Motor neuron (in vitro differentiated cells): ENCODE measurements around the gene NELL1. TPM values are rescaled to one million over a fixed set of nuclear protein-coding genes. Genes with fewer than 3 reads are reported as not detected.

Experiments
- ATAC-seq, 8 experiments: fragments of 200-7000 bp; cut with Tn5 transposase; replicated peaks in 6 of 8; 2 replicates each; pipeline ENCODE4 v1.8.0; 2021; ENCODE audit warnings: mild to moderate bottlenecking in 8 of 8, moderate library complexity in 8 of 8
- H3K27ac ChIP-seq, 2 donors: fragments of 250-450 bp; sonication (Bioruptor Pico); 2 replicates each; pipeline ENCODE4 v1.9.0; 2021; ENCODE audit warnings: antibody characterized with exemption in 2 of 2, mild to moderate bottlenecking in 2 of 2, moderate library complexity in 1 of 2
- H3K4me1 ChIP-seq, 2 donors: fragments of 250-450 bp; sonication (Bioruptor Pico); replicated peaks in 1 of 2; 2 replicates each; pipeline ENCODE4 v1.6.1; 2021; ENCODE audit warnings: antibody characterized with exemption in 2 of 2, mild to moderate bottlenecking in 2 of 2, moderate library complexity in 1 of 2
- H3K4me3 ChIP-seq, 5 donors: fragments of 250-450 bp; sonication (Bioruptor Pico); 2 replicates each; pipeline ENCODE4 v1.9.0; 2021; ENCODE audit warnings: antibody characterized with exemption in 5 of 5, mild to moderate bottlenecking in 5 of 5, moderate library complexity in 4 of 5
- WGBS, 10 experiments: fragments of 450-650 bp; shearing (Covaris generic); methylation state at CpG; one replicate each; pipeline ENCODE4 v1.0.0; 2022; 5-methylcytosine and 5-hydroxymethylcytosine counted together
- in situ Hi-C, 9 experiments: fragments of 400-800 bp; cut with MboI; loops; one replicate each; pipeline ENCODE4 v1.15.0; 2021; ENCODE audit warnings: low sequenced_read_pairs in 9 of 9, low pct_unique_long_range_greater_than_20kb in 2 of 9; ENCODE audit not compliant: unreplicated experiment in 9 of 9
- total RNA-seq, 8 experiments: library from RNA; unstranded; fragments of 300-600 nt; gene quantifications; 2 replicates each; pipeline versions ENCODE4 v1.2.3 to v1.2.4, GENCODE V29; 2022

Gene NELL1
- total RNA-seq, 8 experiments from 2014 or later: 0.25 to 129 (median 46.4) TPM

DNA sequence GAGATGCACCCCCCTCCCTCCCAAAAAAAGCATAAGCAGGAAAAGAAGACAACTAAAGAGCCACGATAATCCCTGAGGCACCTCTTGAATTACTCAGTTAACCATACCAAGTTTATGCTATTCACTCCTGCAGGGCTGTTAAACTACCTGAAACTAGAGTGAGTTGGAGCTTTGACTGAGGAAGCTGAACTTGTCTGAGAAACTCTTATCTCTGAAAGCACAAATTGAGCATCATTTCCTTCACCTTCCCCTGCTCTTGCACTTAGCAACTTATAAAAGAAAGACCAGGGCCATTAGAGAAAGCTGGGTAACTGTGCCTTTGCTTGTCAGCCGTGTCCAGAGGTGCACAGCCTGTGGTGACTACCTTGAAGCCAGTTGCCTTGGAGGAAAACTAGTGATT lies 745.6 kb downstream of the NELL1 start:
- no peak for ATAC-seq
- in situ Hi-C loops: no loop called here
- Histone ChIP-seq H3K27ac (no peak overlapping the region), H3K4me3 (no peak overlapping the region), H3K4me1 (peaks cover 0 to 36% of the 10 kb centered on the region in 2 donors)
- WGBS, 10 experiments: 0 to 100% (median 60%) methylated on average over 1 to 2 of the region's 2 CpGs; no CpG with 5 or more reads in 3 of the 10 experiments

DNA sequence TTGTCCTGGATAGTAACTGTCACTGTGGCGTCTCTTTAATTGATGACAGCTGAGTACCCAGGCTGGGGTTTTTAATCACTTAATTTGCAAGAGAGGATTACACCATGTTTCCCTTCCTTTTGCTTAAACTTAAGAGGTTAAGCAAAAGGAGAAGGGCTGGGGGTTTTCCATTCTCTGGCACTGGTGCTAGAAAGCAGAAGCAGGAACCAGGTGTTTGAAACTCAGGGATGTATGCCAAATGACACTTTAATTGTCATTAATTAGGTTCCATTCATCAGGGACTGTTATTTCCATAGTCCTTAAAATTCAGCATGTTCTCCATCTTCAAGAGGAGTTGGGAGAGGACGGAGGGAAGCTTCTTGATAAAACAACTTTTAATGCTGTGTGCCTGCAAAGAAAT lies 746.2 kb downstream of the NELL1 start:
- WGBS, 10 experiments: 13 to 100% (median 70%) methylated on average over 1 to 2 of the region's 2 CpGs
- no peak overlapping the region for H3K4me3 ChIP-seq
- H3K4me1 ChIP-seq: peaks cover 0 to 33% of the 10 kb centered on the region in 2 donors
- no peak overlapping the region for H3K27ac ChIP-seq
- ATAC-seq: peak in 1 of 8 experiments; percentile 32
- in situ Hi-C loops: no loop called here

DNA sequence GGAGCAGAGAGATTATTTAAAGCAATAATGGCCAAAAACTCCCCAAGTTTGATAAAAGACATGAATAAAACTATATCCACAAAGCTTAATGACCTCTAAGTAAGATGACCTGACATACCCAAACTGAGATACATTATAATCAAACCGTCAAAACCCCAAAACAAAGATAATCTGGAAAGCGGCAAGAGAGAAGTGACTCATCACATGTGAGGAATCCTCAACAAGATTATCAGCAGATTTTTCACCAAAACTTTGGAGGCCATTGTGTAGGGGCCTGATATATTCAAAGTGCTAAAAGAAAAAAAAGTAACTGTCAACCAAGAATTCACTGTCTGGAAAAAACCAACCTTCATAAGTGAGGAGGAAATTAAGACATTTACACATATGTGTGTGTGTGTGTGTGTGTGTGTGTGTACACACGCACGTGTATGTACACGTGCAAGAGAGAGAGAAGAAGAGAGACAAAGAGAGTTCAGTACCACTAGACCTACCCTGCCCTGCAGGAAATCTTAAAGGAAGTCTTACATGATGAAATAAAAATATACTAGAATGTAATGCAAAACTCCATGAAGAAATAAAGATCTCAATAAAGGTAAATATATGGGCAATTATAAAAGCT lies 752.4 kb downstream of the NELL1 start:
- Histone ChIP-seq H3K27ac (no peak overlapping the region), H3K4me1 (peaks cover 0 to 13% of the 10 kb centered on the region in 2 donors), H3K4me3 (no peak overlapping the region)
- in situ Hi-C loops: no loop called here
- no peak for ATAC-seq
- WGBS, 10 experiments: 19 to 100% (median 87%) methylated on average over 1 to 5 of the region's 5 CpGs

DNA sequence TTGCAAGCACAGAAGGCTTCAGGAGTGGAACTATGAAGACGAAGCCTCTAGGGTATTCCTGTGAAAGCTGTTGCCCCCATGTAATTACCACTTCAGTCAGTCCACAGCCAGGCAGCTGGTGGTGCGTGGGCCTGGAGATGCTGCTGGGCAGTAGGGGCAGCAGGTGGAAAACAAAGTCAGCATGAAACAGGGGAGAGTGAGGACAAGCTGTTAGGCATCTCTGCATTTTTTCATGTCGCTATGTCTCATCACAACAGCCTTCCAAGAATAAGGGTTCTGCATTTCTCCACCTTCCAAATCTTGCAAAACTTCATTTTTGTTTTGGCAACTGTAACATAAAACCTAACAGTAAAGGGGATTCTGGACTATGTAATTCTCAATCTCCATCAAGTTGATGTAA lies 757.5 kb downstream of the NELL1 start:
- 0 to 100% (median 63%) methylated on average over 1 to 3 of the region's 3 CpGs; no CpG with 5 or more reads in 2 of the 10 experiments for WGBS, 10 experiments
- no peak overlapping the region for H3K27ac ChIP-seq
- no peak for ATAC-seq
- no peak overlapping the region for H3K4me3 ChIP-seq
- in situ Hi-C loops: no loop called here
- peaks cover 5 to 39% of the 10 kb centered on the region in 2 donors for H3K4me1 ChIP-seq

DNA sequence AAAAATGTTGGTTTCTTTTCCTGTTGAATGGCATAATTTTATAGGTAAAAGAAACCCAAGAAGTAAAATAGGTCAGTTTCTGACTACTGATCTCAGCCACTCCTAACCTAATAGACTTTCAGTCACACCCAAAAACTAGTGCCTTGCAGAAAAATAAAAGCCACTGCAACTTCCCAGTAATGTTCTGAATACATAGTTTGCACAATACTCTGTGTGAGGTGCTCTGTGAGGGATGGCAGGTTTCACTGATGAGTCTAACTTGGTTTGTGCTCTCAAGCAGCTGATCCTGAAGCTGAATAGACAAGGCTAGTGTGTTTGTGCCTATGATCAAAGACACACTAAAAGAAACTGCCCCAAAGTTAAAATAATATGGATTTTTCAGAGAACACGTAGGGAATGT lies 758.3 kb downstream of the NELL1 start:
- in situ Hi-C loops: no loop called here
- ATAC-seq: peak in 2 of 8 experiments; percentile 16 to 59
- 0 to 100% (median 25%) methylated on average over 1 of the region's 1 CpG; no CpG with 5 or more reads in 3 of the 10 experiments for WGBS, 10 experiments
- Histone ChIP-seq H3K27ac (no peak overlapping the region), H3K4me3 (no peak overlapping the region), H3K4me1 (peaks cover 5 to 39% of the 10 kb centered on the region in 2 donors)

DNA sequence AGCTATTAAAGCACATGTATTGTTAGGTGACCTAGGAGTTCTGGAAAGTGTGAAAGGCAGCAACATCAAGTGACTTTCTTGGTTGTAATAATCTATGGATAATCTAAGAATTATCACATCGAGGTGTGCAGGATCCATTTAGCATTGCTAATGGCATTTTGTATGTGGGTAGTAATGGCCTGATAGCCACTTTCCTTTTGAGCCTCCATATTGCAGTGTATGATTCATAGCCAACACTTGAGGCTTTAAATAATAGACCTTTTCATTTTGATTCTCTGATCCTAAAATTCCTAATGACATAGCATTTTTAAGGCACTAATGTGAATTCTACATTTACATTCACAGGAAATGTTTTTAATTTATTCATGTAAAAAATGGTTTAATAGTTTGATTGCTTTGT lies 759.4 kb downstream of the NELL1 start:
- no peak overlapping the region for H3K27ac ChIP-seq
- in situ Hi-C loops: no loop called here
- peaks cover 5 to 39% of the 10 kb centered on the region in 2 donors for H3K4me1 ChIP-seq
- 0 to 100% (median 20%) methylated on average over 1 of the region's 1 CpG; no CpG with 5 or more reads in 3 of the 10 experiments for WGBS, 10 experiments
- ATAC-seq: peak in 2 of 8 experiments; percentile 24 to 64
- no peak overlapping the region for H3K4me3 ChIP-seq

DNA sequence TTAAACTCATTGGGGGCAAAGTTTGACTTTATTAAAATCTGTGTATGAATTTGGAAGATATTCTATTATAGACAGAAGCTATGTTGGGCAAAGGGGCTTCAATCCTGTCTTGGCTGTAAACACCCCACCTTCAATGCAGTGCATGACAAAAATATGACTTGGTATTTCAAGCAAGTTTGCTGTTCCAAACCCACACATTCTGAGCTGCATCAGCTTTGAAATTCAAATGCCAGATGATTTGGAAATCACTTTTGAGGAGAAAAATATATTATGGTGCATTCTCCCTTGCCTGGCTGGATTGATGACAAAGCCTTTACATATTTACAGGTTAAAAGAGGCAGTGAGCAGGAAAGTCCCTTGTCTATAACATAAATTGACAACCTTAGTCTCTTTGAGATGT lies 760.0 kb downstream of the NELL1 start:
- no peak for ATAC-seq
- in situ Hi-C loops: no loop called here
- Histone ChIP-seq H3K4me1 (peaks cover 5 to 39% of the 10 kb centered on the region in 2 donors), H3K27ac (peak overlapping the region in 1 of 2 donors; percentile 36), H3K4me3 (no peak overlapping the region)

DNA sequence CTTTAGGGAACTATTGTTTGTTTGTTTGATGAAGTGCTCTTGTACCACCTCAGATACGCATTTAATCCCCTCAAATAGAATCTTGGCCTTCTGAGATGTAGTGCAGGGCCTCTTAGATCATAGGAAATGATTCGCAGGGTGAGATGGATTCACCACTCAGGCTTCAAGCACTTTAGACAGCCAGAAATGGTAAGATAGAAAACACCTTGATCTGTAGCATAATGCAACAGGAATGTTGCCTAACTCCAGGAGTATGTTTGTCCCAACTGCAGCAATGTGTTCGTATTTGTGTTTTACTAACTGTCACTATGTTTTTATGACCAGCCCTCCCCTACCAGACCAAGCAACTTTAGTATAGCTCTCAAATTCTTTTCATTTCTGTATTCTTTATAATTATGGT lies 761.2 kb downstream of the NELL1 start:
- ATAC-seq: no peak
- no peak overlapping the region for H3K27ac ChIP-seq
- WGBS, 10 experiments: 4 to 100% (median 88%) methylated on average over 1 to 3 of the region's 3 CpGs; no CpG with 5 or more reads in 1 of the 10 experiments
- H3K4me3 ChIP-seq: no peak overlapping the region
- in situ Hi-C loops: no loop called here
- peaks cover 5 to 39% of the 10 kb centered on the region in 2 donors for H3K4me1 ChIP-seq

DNA sequence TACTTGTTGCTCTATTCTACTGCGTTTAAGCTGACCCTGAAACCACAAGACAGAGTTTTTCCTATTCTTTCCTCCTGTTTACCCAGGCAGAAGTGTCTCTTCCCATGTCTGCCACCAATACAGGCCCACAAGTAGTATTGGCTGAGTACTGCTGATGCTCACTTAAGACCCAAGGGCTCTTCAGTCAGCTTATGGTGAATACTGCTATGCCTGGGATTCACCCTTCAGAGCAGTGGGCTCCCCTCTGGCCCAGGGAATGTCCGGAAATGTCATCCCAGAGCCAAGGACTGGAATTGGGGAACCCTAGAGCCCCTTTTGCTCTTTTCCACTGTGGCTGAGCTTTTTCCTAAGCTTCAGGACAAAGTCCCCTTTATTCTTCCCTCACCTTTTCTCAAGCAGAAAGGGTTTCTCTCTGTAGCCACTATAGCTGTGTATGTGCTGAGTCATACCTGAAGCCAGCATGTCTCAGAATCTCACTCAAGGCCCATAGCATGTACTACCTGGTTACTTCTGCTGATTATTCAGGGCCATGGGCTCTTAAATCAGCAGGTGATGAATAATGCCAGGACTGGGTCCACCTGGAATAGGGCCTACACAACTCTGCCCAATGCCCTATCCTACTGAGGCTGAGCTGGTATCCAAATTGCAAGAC lies 777.7 kb downstream of the NELL1 start:
- WGBS, 10 experiments: 0 to 100% (median 70%) methylated on average over 1 of the region's 2 CpGs; no CpG with 5 or more reads in 4 of the 10 experiments
- in situ Hi-C loops: no loop called here
- no peak overlapping the region for H3K4me3 ChIP-seq
- no peak overlapping the region for H3K27ac ChIP-seq
- ATAC-seq: peak in 5 of 8 experiments; percentile 25 to 54 (median 38)
- peaks cover 0 to 3% of the 10 kb centered on the region in 2 donors for H3K4me1 ChIP-seq

DNA sequence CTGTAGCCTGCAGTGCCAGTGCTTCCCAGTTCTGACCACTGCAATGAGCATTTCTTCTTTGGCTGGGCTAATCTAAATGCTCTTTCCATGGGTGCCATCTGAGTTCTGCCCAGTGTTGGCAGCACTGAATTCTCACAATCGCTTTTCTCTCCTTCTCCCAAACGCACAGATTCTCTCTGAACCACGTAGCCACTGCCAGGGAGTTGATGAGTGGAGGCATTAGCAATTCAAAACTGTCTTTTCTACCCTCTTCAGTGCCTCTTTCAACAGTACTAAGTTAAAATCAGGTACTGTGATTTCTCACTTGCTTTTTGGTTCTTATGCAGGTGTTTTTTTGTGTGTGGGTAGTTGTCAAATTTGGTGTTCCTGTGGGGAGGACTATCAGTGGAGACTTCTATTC lies 778.5 kb downstream of the NELL1 start:
- Histone ChIP-seq H3K27ac (no peak overlapping the region), H3K4me3 (no peak overlapping the region), H3K4me1 (peaks cover 0 to 3% of the 10 kb centered on the region in 2 donors)
- ATAC-seq: peak in 3 of 8 experiments; percentile 54 to 69 (median 68)
- 0 to 67% (median 33%) methylated on average over 1 to 3 of the region's 3 CpGs; no CpG with 5 or more reads in 4 of the 10 experiments for WGBS, 10 experiments
- in situ Hi-C loops: no loop called here

DNA sequence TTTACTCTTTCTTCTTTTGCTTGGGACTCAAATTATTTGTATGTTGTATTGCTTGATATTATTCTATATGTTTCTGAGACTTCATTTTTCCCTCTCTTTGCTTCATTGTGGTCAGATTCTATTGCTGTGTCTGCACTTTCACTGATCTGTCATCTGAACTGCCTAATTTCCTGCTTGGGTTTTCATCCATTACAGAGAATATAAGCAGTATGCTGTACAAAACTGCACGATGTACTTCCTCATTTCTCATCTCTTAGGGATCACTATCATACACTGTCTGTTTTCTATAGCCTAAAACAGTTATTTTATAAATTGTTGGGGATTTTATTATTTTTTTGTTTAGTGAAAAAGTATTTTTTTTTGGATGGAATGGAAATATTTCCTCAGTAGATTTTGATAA lies 786.8 kb downstream of the NELL1 start:
- WGBS, 10 experiments: 0 to 100% (median 72%) methylated on average over 1 of the region's 1 CpG; no CpG with 5 or more reads in 2 of the 10 experiments
- Histone ChIP-seq H3K27ac (no peak overlapping the region), H3K4me1 (peaks cover 0 to 11% of the 10 kb centered on the region in 2 donors), H3K4me3 (no peak overlapping the region)
- ATAC-seq: no peak
- in situ Hi-C loops: no loop called here

DNA sequence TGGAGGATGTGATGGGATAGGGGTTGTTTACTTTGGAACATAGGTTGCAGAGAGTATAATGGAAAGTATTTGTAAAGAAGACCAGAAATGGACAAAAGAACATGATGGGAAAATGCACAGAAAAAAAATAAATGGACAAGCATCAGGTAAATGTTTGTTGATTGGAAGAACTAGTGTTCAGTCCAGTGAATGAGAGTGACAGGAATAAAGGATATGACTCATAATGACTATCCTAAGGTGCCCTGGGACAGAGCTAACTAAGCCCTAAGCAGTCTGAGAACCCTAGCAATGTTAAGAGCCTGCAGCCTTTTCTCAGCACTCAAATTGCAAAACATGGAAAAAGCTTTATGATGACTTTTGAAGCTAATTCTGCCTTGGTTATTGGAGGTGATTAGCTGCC lies 790.7 kb downstream of the NELL1 start:
- in situ Hi-C loops: no loop called here
- ATAC-seq: peak in 2 of 8 experiments; percentile 41 to 58

DNA sequence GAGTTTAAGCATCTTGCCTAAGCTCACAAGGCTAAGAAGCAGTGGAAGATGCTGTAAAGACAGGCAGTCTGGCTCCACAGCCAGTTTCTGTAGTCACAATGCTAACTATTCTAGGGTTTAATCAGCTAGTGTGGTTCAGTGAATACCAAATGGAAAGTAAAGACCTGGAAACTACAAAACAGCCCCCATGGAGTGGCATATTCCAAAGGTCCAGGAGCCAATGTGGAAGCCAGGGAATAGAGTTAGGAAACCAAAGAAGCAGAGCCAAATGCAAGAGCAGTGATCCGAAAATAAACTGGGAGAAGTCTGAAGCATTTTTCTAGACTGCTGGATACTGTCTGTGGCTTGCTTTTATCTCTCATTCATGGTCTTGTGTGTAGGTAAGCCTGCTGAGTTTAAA lies 792.3 kb downstream of the NELL1 start:
- in situ Hi-C loops: no loop called here
- peaks cover 0 to 19% of the 10 kb centered on the region in 2 donors for H3K4me1 ChIP-seq
- 0 to 100% (median 100%) methylated on average over 1 of the region's 1 CpG; no CpG with 5 or more reads in 3 of the 10 experiments for WGBS, 10 experiments
- ATAC-seq: no peak
- H3K27ac ChIP-seq: no peak overlapping the region
- no peak overlapping the region for H3K4me3 ChIP-seq

More for the DNA sequence above, 790.7 kb downstream of the NELL1 start:
- no peak overlapping the region for H3K27ac ChIP-seq
- H3K4me1 ChIP-seq: peaks cover 0 to 12% of the 10 kb centered on the region in 2 donors
- no peak overlapping the region for H3K4me3 ChIP-seq
